Neuronal stem cell (in vitro differentiated cells): Measurements from ENCODE around the gene LPA.
"Not testable (repeated sequence)": the region's sequence is repeated elsewhere in the genome, so short reads cannot be mapped to it uniquely, and the experiment has no call there.

Experiments used
- DNase-seq: peaks from one replicate; pipeline ENCODE4 v3.0.0-alpha.2; 2013; ENCODE audit warnings: low spot score
- H2AFZ ChIP-seq: one replicate; pipeline ENCODE4 v1.6.1; 2013; ENCODE audit warnings: mild to moderate bottlenecking, low read length, inconsistent platforms
- H2AK5ac ChIP-seq: 2 replicates; pipeline ENCODE4 v1.6.1; 2013; ENCODE audit warnings: low read depth, mild to moderate bottlenecking, inconsistent platforms, low read length, moderate library complexity, mixed read lengths
- H2BK120ac ChIP-seq: 2 replicates; pipeline ENCODE4 v1.6.1; 2013; ENCODE audit warnings: low read depth, mild to moderate bottlenecking, inconsistent platforms, low read length, moderate library complexity, mixed read lengths
- H2BK12ac ChIP-seq: one replicate; pipeline ENCODE4 v1.6.1; 2013; ENCODE audit warnings: low read length, inconsistent platforms
- H2BK15ac ChIP-seq: 2 replicates; pipeline ENCODE4 v1.6.1; 2013; ENCODE audit warnings: mild to moderate bottlenecking, low read length, inconsistent platforms, mixed read lengths
- H2BK5ac ChIP-seq: one replicate; pipeline ENCODE4 v1.6.1; 2013; ENCODE audit warnings: inconsistent platforms, mild to moderate bottlenecking, low read length, moderate library complexity
- H3K14ac ChIP-seq: one replicate; pipeline ENCODE4 v1.6.1; 2013; ENCODE audit warnings: low read length, inconsistent platforms
- H3K18ac ChIP-seq: 2 replicates; pipeline ENCODE4 v1.6.1; 2013; ENCODE audit warnings: low read length, inconsistent platforms
- H3K23ac ChIP-seq: 2 replicates; pipeline ENCODE4 v1.6.1; 2013; ENCODE audit warnings: low read depth, mild to moderate bottlenecking, mixed read lengths, low read length, inconsistent platforms; ENCODE audit not compliant: poor library complexity
- H3K27ac ChIP-seq: replicated peaks from 3 replicates; pipeline ENCODE4 v1.5.1; 2013; ENCODE audit warnings: low read length, inconsistent platforms
- H3K27me3 ChIP-seq, 3 experiments: 2 replicates each; pipeline ENCODE4 v1.6.1; 2013; ENCODE audit warnings: low read length in 3 of 3, mild to moderate bottlenecking in 2 of 3, inconsistent platforms in 1 of 3, low read depth in 1 of 3, mixed read lengths in 1 of 3, moderate library complexity in 1 of 3; ENCODE audit not compliant: control insufficient read depth in 3 of 3, insufficient read depth in 3 of 3
- H3K36me3 ChIP-seq, 2 donors: replicated peaks in 1 of 2; 2 replicates each; pipeline ENCODE4 v1.6.1; 2013; ENCODE audit warnings: low read length in 2 of 2; ENCODE audit not compliant: control insufficient read depth in 2 of 2, insufficient read depth in 2 of 2
- H3K4ac ChIP-seq: 2 replicates; pipeline ENCODE4 v1.6.1; 2013; ENCODE audit warnings: inconsistent platforms, mild to moderate bottlenecking, low read length, moderate library complexity
- H3K4me1 ChIP-seq, 2 donors: 1 replicate in 1 of 2; 2 replicates in 1 of 2; pipeline ENCODE4 v1.6.1; 2013; ENCODE audit warnings: low read length in 2 of 2, low read depth in 1 of 2; ENCODE audit not compliant: control insufficient read depth in 2 of 2, insufficient read depth in 1 of 2
- H3K4me2 ChIP-seq: one replicate; pipeline ENCODE4 v1.6.1; 2013; ENCODE audit warnings: mild to moderate bottlenecking, low read length, inconsistent platforms; ENCODE audit not compliant: insufficient read depth, poor library complexity, severe bottlenecking
- H3K4me3 ChIP-seq, 2 donors: 2 replicates each; pipeline ENCODE4 v1.5.1; 2013; ENCODE audit warnings: low read length in 2 of 2, mild to moderate bottlenecking in 2 of 2, inconsistent platforms in 1 of 2, moderate library complexity in 1 of 2
- H3K79me1 ChIP-seq: one replicate; pipeline ENCODE4 v1.6.1; 2013; ENCODE audit warnings: low read depth, mild to moderate bottlenecking, inconsistent platforms, low read length, moderate library complexity
- H3K9ac ChIP-seq: one replicate; pipeline ENCODE4 v1.6.1; 2013; ENCODE audit warnings: mild to moderate bottlenecking, low read depth, low read length, inconsistent platforms; ENCODE audit not compliant: poor library complexity
- H3K9me3 ChIP-seq, 2 donors: replicated peaks in 1 of 2; 2 replicates each; pipeline versions ENCODE3 to v1.6.1; 2013; ENCODE audit warnings: low read length in 2 of 2, mild to moderate bottlenecking in 2 of 2, inconsistent platforms in 1 of 2, low read depth in 1 of 2, mixed read lengths in 1 of 2, moderate library complexity in 1 of 2; ENCODE audit not compliant: control insufficient read depth in 2 of 2, insufficient read depth in 1 of 2
- H4K8ac ChIP-seq: one replicate; pipeline ENCODE4 v1.6.1; 2013; ENCODE audit warnings: low read depth, mild to moderate bottlenecking, inconsistent platforms, low read length, moderate library complexity
- H4K91ac ChIP-seq: one replicate; pipeline ENCODE4 v1.6.1; 2013; ENCODE audit warnings: low read length, low read depth, mild to moderate bottlenecking, inconsistent platforms; ENCODE audit not compliant: poor library complexity
- WGBS, 2 donors: extraction: QIAGEN DNeasy Blood & Tissue Kit; methylation state at CpG; one replicate each; pipeline ENCODE4 v1.1.7; 2013; ENCODE audit warnings: missing lambda C conversion rate in 2 of 2, mixed read lengths in 1 of 2; ENCODE audit not compliant: insufficient read length in 2 of 2, insufficient replicate concordance in 1 of 2; ENCODE audit errors: extremely low coverage in 2 of 2; 5-methylcytosine and 5-hydroxymethylcytosine counted together

Gene LPA

GRCh38 chr6:160581406-160581805 is 82.7 kb downstream of the LPA start:
- H4K8ac ChIP-seq = no peak overlapping the region
- no peak overlapping the region for H2BK5ac ChIP-seq
- H3K27ac ChIP-seq = no peak overlapping the region
- no peaks in the 10 kb centered on the region for H3K27me3 ChIP-seq
- H3K36me3 ChIP-seq = no peaks in the 10 kb centered on the region
- H2BK15ac ChIP-seq = no peak overlapping the region
- H2BK120ac ChIP-seq = no peak overlapping the region
- no peak overlapping the region for H3K4me2 ChIP-seq
- H3K4ac ChIP-seq = no peak overlapping the region
- no peak overlapping the region for H3K4me3 ChIP-seq
- no peak for DNase-seq
- H3K9ac ChIP-seq = no peak overlapping the region
- WGBS, 2 donors = no CpG with 5 or more reads among the region's 1 CpG
- no peak overlapping the region for H3K18ac ChIP-seq
- no peak overlapping the region for H4K91ac ChIP-seq
- no peaks in the 10 kb centered on the region for H3K79me1 ChIP-seq
- no peaks in the 10 kb centered on the region for H3K4me1 ChIP-seq
- H3K14ac ChIP-seq = no peak overlapping the region
- no peak overlapping the region for H2AK5ac ChIP-seq
- H3K9me3 ChIP-seq = peaks cover 0 to 10% of the 10 kb centered on the region in 2 donors
- H3K23ac ChIP-seq = no peak overlapping the region
- no peak overlapping the region for H2AFZ ChIP-seq
- H2BK12ac ChIP-seq = no peak overlapping the region

GRCh38 chr6:160578515-160578914 is 85.6 kb downstream of the LPA start:
- not testable (repeated sequence) for H2BK15ac ChIP-seq, H3K4me3 ChIP-seq, H2AK5ac ChIP-seq, H4K8ac ChIP-seq, H3K79me1 ChIP-seq, H2BK12ac ChIP-seq, H4K91ac ChIP-seq, H3K14ac ChIP-seq, H3K27me3 ChIP-seq, H3K36me3 ChIP-seq, H3K18ac ChIP-seq, H3K9ac ChIP-seq, H2BK5ac ChIP-seq, H2AFZ ChIP-seq, H2BK120ac ChIP-seq, H3K27ac ChIP-seq, DNase-seq, H3K4me2 ChIP-seq, H3K23ac ChIP-seq, H3K4me1 ChIP-seq, H3K9me3 ChIP-seq, H3K4ac ChIP-seq
- WGBS, 2 donors = no CpG with 5 or more reads among the region's 5 CpGs

GRCh38 chr6:160573943-160574342 is 90.1 kb downstream of the LPA start:
- Histone ChIP-seq H2BK15ac (no peak overlapping the region), H4K91ac (no peak overlapping the region), H3K14ac (no peak overlapping the region), H3K27me3 (no peaks in the 10 kb centered on the region), H4K8ac (no peak overlapping the region), H3K27ac (no peak overlapping the region), H2AK5ac (no peak overlapping the region), H3K4me3 (no peak overlapping the region), H3K4ac (no peak overlapping the region), H2AFZ (no peak overlapping the region), H3K4me2 (no peak overlapping the region), H2BK12ac (no peak overlapping the region), H3K9me3 (peaks cover 0 to 3% of the 10 kb centered on the region in 2 donors), H3K18ac (no peak overlapping the region), H3K23ac (no peak overlapping the region), H3K79me1 (no peaks in the 10 kb centered on the region), H2BK5ac (no peak overlapping the region), H3K9ac (no peak overlapping the region), H3K36me3 (no peaks in the 10 kb centered on the region), H3K4me1 (no peaks in the 10 kb centered on the region), H2BK120ac (no peak overlapping the region)
- WGBS, 2 donors = no CpG with 5 or more reads among the region's 4 CpGs
- no peak for DNase-seq

GRCh38 chr6:160571201-160571600 is 92.9 kb downstream of the LPA start:
- H2BK5ac ChIP-seq, H3K9ac ChIP-seq, H4K91ac ChIP-seq, H2BK120ac ChIP-seq, H2BK15ac ChIP-seq, H2AFZ ChIP-seq, H4K8ac ChIP-seq, H3K23ac ChIP-seq, H3K9me3 ChIP-seq, H3K4me1 ChIP-seq, H3K4me2 ChIP-seq, H3K79me1 ChIP-seq, H3K36me3 ChIP-seq, H3K14ac ChIP-seq, H3K18ac ChIP-seq, H3K4ac ChIP-seq, H2AK5ac ChIP-seq, H2BK12ac ChIP-seq, H3K27me3 ChIP-seq, H3K27ac ChIP-seq, DNase-seq, H3K4me3 ChIP-seq: not testable (repeated sequence)
